ENCODE results near the gene UVRAG. TPM values are rescaled to one million over a fixed set of nuclear protein-coding genes. Genes with fewer than 3 reads are reported as not detected.

The UVRAG gene
- total and polyA plus RNA-seq, 2 of the 13 experiments (the other 11 are each of a cell fraction or from before 2014, with no cell fraction given), result 9.7 to 17.3 TPM

- 0 out of 5 replicates have a peak, but pooled peaks cover 0 to 5% of the 10 kb centered on the region in 2 experiments for H3K27me3 ChIP-seq (ENCODE audit: control insufficient read depth in 1 of 2, insufficient read depth in 2 of 2, low read length in 2 of 2)
- no TSS peak for BruUV-seq (replicated peaks)
These were observed 366.4 kb downstream of the UVRAG start for GRCh38 chr11:76181371-76181770.

More at GRCh38 chr11:76181371-76181770, 366.4 kb downstream of the UVRAG start:
- ATAC-seq (no peak), DNase-seq (ENCODE audit: low spot score) (no peak), FAIRE-seq (no peak)
- Histone ChIP-seq H3K4me3 (replicated peaks in 1 of 3; ENCODE audit: insufficient read depth in 1 of 3, low read depth in 2 of 3, low read length in 3 of 3) (no peak overlapping the region), H4K20me1 (ENCODE audit: insufficient read depth, low read length) (no peaks in the 10 kb centered on the region), H3K27ac (ENCODE audit: extremely low read length, insufficient read depth, low read length) (no peak overlapping the region), H3K4me1 (ENCODE audit: insufficient read depth, low read length) (peaks cover 43% of the 10 kb centered on the region), H3K9ac (ENCODE audit: insufficient read depth, low read depth, low read length) (no peak overlapping the region), H3K9me3 (ENCODE audit: low read length) (no peaks in the 10 kb centered on the region), H3K79me2 (ENCODE audit: insufficient read depth, low read length) (no peaks in the 10 kb centered on the region), H3K36me3 (replicated peaks in 1 of 2; ENCODE audit: control insufficient read depth in 1 of 2, insufficient read depth in 2 of 2, low read length in 2 of 2) (no peaks in the 10 kb centered on the region), H3K4me2 (ENCODE audit: low read depth, low read length) (no peak overlapping the region), H2AFZ (ENCODE audit: low read length) (no peak overlapping the region)
- POLR2A ChIA-PET, result no interaction called here
- intact Hi-C loops (cut with micrococcal nuclease; ENCODE audit: unreplicated experiment), result no loop called here
- CTCF ChIA-PET (ENCODE audit: low intra/inter-chr PET ratio, low total read pairs), result no interaction called here
- no peak for TF ChIP-seq ZNF816 (CRISPR knock-in tag; IDR thresholded peaks at IDR 0.05; ENCODE audit: borderline replicate concordance)
- no peak for TF ChIP-seq ARNT2 (CRISPR knock-in tag; IDR thresholded peaks at IDR 0.05; ENCODE audit: low read depth)
- no peak for TF ChIP-seq ZHX2 (IDR thresholded peaks at IDR 0.05; ENCODE audit: low read depth)
- no peak for TF ChIP-seq ZHX2 (CRISPR knock-in tag; IDR thresholded peaks at IDR 0.05; ENCODE audit: borderline replicate concordance)
- TF ChIP-seq ZNF160 (CRISPR knock-in tag; IDR thresholded peaks at IDR 0.05), result no peak
- no peak for TF ChIP-seq NFIB (CRISPR knock-in tag; IDR thresholded peaks at IDR 0.05; ENCODE audit: borderline replicate concordance)
- TF ChIP-seq MAZ (IDR thresholded peaks at IDR 0.05; ENCODE audit: borderline replicate concordance, low read depth, low read length), result no peak
- no peak for TF ChIP-seq MAZ (CRISPR knock-in tag; IDR thresholded peaks at IDR 0.05; ENCODE audit: low read depth)
- TF ChIP-seq IRF9 (CRISPR knock-in tag; IDR thresholded peaks at IDR 0.05; ENCODE audit: borderline replicate concordance), result no peak
- TF ChIP-seq ZSCAN12 (CRISPR knock-in tag; IDR thresholded peaks at IDR 0.05), result no peak
- no peak for TF ChIP-seq SMC3 (IDR thresholded peaks at IDR 0.05; ENCODE audit: low read length)
- WGBS (ENCODE audit: low lambda C conversion rate), result 71% methylated on average over 9 of the region's 15 CpGs
- in situ Hi-C loops (cut with HindIII; ENCODE audit: extremely low pct_ligation_motif_present, low pct_unique_long_range_greater_than_20kb), result no loop called here

Data from HepG2 (cell line).